Non-pigmented ciliary epithelial cell (primary cell): ENCODE data around the gene C17orf114.

Source experiments
- DNase-seq: peaks from one replicate; pipeline ENCODE4 v3.0.0-alpha.2; 2010; ENCODE audit warnings: low read depth

Gene C17orf114

DNA sequence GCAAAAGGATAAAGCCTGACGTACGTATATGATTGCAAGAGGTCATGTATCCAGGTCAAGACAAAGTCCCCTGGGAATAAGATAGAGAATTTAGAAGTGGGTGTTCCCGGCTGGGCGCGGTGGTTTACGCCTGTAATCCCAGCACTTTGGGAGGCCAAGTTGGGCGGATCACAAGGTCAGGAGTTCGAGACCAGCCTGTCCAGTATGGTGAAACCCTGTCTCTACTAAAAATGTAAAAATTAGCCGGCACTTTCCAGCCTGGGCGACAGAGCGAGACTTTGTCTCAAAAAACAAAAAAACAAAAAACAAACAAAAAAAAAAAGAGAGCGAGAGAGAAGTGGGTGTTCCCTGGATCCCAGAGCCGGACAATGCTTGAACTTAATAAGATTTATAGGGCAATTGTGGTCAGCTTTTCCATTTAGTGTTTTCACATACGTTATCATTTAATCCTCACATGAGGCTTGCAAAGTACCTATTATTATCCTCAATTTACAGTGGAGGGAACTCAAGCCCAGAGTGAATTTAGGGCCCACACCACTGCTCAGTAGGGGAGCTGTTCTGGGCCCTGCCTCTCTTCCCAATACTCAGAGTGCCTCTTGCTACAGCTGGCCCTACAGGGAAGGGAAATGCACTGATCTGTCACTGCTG lies 13.8 kb downstream of the C17orf114 start:
- no peak for DNase-seq

DNA sequence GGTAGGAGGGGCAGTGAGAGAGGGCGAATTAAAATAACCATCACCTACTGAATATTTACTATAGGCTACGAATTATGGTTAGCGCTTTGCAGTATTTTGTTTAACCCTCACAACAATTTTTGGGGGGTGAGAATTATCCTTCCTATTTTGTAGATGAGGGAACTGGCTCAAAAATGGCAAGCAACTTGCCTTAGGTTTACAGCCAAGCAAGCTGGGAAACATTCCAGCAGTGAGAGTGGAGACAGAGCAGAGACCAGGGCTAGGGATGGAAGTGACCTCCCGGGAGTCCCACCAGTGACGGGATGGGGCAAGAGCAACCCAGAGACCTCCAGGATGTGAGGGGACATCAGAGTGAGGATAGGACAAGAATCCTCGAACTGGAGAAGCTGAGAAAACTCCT lies 15.6 kb downstream of the C17orf114 start:
- DNase-seq: no peak

DNA sequence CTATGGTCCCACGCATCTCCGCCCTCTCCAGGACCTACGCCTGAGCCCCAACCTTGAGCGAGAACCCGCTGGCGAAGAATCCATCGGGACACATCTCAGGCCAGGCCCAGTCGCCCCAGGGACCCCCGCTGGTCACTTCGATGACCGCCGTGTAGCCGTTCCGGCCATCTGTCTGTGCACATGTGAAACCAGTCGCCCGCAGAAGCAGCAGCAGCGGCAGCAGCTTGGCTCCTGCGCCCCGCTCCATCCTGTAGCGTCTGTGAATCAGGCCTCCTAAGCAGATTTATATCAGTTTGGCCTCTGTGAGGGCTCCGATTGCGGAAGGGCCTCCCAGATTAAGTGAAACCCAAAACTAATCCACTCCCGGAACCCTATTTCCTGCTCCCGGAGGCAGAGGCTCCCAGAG lies 16.0 kb downstream of the C17orf114 start, which contains the start of gene VMO1:
VMO1 (minus strand) TSS at position 259 of the 406 bp plus-strand sequence; CDS start at position 247, 12 bp downstream.
- no peak for DNase-seq

- no peak for DNase-seq
Measured at GRCh38 chr17:4785311-4786105, 16.6 kb downstream of the C17orf114 start.

DNA sequence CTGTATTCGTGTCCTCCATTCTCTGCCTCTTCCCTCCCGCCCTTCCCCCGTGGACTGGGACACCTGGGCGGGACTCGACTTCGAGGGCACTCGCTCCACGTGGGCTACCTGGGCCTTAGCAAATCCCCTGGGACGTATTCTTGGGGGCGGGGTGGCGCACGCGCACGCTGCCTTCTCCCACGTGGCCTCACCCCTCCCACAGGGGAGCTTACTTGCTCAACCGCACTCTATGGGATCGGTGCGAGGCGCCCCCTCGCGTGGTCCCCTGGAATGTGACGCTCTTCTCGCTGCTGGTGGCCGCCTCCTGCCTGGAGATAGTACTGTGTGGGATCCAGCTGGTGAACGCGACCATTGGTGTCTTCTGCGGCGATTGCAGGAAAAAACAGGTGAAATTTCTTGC lies 19.5 kb downstream of the C17orf114 start:
- DNase-seq: no peak

DNA sequence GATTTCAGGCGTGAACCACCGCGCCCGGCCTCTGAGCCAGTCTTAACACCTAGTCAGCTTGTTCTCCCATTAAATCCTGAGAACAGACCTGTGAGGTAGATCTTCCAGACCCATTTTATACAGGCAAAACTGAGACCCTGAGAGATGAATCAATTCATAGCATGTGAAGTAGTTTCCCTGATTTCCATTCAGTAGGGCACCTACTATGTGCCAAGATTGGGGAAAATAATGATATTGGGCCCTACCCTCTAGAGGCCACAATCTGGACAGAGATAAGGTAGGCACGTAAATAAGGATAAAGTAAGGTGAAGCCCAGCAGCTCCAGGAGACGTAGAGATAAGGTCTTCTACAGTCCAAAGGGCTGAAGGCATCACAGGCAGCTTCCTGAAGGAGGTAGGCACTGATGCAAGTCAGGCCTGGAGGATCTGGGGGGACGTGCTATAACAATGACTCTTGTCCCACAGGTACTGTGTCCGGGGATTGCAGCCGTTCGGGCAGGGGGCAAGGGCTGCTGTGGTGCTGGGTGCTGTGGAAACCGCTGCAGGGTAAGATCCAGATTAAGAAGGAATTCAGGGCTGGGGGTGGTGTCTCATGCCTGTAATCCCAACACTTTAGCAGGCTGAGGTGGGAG lies 21.7 kb downstream of the C17orf114 start:
- no peak for DNase-seq

- DNase-seq: no peak
Measured at GRCh38 chr17:4777969-4778760, 24.0 kb downstream of the C17orf114 start.

DNA sequence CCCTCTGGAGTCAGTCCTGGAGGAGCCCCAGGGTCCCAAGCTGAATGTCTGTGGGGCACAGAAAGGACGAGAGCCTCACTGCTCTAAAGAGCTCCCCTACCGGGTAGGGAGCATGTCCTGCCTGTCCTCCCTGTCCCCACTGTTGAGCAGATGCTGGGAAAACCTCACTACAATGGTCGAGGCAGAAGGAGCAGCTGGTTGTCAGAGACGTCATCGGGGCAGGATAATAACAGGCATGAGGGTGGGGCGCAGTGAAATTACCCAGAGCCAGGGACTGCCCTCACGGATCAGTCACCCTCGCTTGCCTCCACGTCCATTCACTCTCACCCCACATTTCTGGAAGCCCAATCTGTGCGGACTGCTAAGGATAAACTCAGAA lies 29.9 kb downstream of the C17orf114 start:
- no peak for DNase-seq

DNA sequence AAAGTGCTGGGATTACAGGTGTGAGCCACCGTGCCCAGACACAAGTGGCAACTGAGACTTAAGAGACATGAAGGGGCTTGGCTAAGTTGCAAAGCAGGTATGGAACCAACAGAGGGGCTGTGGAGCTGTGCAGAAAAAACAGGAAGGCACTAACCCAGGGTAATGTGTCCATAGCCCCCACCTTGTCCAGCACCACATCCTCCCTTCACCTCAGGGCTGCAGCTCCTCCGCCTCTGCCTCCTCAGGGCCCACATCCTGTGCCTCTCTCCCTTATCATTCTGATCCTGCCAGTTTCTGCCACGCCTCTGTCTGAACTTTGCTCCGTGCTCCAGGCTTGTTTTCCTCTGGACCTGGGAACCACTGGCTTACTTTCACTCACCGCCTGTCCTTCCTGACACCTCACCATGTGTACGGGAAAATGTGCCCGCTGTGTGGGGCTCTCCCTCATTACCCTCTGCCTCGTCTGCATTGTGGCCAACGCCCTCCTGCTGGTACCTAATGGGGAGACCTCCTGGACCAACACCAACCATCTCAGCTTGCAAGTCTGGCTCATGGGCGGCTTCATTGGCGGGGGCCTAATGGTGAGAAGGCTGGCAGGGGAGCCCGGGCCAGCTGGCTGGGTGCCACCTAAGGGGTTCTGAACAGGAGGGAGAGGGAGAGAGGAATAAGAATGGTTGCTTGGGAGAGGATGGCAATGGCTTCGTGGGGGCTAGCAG lies 30.5 kb downstream of the C17orf114 start, which contains the start of gene TM4SF5:
TM4SF5 (plus strand) TSS at position 368 of the 716 bp plus-strand sequence; CDS start at position 405, 37 bp downstream.
- no peak for DNase-seq

DNA sequence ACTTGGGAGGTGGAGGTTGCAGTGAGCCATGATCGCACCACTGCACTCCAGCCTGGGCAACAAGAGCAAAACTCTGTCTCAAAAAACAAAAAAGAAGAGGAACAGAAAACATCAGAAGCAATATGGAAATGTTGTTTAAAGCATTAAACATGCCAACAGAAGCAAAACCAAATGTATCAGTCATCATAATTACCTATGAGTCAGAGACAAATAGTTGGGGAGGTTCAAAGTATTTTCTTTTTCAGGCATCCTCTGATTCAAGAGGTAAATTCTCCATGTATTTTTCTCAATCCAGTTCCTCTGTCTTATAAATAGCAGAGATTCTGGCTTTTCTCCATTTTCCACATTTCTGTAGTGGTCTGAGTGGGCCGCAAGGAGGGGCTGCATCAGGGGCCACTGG lies 32.5 kb downstream of the C17orf114 start:
- DNase-seq: no peak

DNA sequence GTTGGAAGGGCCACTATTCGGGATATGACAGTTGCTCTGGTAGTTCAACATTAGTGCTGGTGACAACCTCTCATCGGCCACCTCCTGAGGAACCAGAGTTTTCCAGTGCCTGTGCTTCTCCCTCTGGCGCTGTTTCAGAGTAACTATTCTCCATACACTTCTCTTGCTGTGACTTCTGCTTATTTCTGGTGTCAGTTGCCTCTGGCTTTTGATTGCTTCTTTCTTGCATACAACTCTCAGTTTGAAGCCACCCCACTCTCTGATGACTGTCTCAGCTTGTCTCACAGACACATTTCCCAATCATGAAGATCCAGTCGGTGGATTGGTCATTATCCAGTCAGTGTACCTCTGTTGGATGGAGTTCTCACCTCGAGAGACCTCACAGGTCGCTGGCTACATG lies 33.8 kb downstream of the C17orf114 start:
- DNase-seq: no peak

DNA sequence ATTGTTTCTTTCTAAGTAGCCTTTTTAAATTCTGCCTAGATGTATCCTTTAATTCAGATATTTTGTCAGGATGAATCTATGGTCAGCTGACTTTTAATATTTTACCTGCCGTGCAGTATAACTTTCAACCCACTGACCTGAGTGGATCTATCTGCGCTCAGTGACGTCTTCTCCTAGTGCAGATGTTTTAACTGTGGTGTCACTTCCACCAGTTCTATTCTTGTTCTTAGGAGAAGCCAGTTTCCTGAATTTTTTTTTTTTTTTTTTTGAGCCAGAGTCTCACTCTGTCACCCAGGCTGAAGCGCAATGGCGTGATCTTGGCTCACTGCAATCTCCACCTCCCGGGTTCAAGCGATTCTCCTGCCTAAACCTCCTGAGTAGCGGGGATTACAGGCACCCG lies 35.4 kb downstream of the C17orf114 start:
- DNase-seq: no peak

GRCh38 chr17:4766201-4766600 lies 35.9 kb downstream of the C17orf114 start:
- DNase-seq: no peak

GRCh38 chr17:4764595-4764994 lies 37.5 kb downstream of the C17orf114 start:
- DNase-seq: no peak

DNA sequence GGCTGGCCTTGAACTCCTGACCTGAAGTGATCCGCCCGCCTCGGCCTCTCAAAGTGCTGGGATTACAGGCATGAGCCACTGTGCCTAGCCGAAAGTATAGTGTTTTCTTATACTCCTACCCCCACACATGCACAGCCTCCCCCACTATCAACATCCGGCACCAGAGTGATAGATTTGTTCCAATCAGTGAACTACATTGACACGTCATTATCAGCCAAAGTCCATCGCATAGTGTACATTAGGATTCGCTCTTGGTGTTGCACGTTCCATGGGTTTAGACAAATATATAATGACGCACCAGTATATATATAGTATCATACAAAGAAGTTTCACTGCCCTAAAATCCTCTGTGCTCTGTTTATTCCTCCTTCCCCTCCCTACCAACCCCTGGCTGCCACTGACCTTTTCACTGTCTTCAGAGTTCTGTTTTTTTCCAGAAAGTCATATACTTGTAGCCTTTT lies 42.3 kb downstream of the C17orf114 start:
- DNase-seq: no peak

DNA sequence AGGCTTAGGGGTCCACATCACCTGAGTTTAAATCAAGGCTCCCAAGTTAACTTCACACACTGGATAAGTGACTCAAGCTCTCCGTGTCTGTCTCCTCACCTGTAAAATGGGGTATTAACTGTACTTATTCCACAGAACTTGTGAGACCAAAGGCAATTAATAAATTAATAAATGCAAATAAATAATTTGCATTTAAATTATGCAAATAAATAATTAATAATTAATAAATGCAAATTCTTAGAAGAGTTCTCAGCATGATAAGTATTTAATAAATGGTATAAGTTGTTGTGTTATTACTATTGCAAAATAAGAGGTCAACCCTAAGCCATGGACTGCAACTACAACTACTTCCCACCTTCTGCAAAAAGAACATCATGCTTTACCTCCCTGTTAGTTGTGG lies 48.7 kb downstream of the C17orf114 start:
- no peak for DNase-seq

- no peak for DNase-seq
Measured at GRCh38 chr17:4751932-4752331, 50.2 kb downstream of the C17orf114 start.
